ENCODE results near the gene MRTFB. TPM values are rescaled to one million over a fixed set of nuclear protein-coding genes. Genes with fewer than 3 reads are reported as not detected.

Gene MRTFB
- total and polyA plus RNA-seq, 2 of the 13 experiments (the other 11 are each of a cell fraction or from before 2014, with no cell fraction given): 11.4 to 14.0 TPM

- TF ChIP-seq TARDBP (CRISPR knock-in tag; IDR thresholded peaks at IDR 0.05) (peak; percentile 97), ZSCAN22 (CRISPR knock-in tag; IDR thresholded peaks at IDR 0.05) (peak; percentile 78), ZNF512 (CRISPR knock-in tag; IDR thresholded peaks at IDR 0.05) (no peak; the same call in 1 of the 2 replicates), KLF11 (CRISPR knock-in tag; IDR thresholded peaks at IDR 0.05) (peak; percentile 91), THAP11 (CRISPR knock-in tag; IDR thresholded peaks at IDR 0.05) (peak; percentile 87), PAX8 (CRISPR knock-in tag; IDR thresholded peaks at IDR 0.05; ENCODE audit: borderline replicate concordance) (peak; percentile 99), ZNF598 (CRISPR knock-in tag; IDR thresholded peaks at IDR 0.05; ENCODE audit: borderline replicate concordance) (peak; percentile 86; the same call in 1 of the 2 replicates), ZNF879 (CRISPR knock-in tag; IDR thresholded peaks at IDR 0.05) (no peak), TBP (CRISPR knock-in tag; IDR thresholded peaks at IDR 0.05) (peak; percentile 99), ZFP37 (CRISPR knock-in tag; IDR thresholded peaks at IDR 0.05; ENCODE audit: borderline replicate concordance) (peak; percentile 93), ZNF160 (CRISPR knock-in tag; IDR thresholded peaks at IDR 0.05) (peak; percentile 93), SRSF1 (optimal IDR thresholded peaks at IDR 0.05; ENCODE audit: low read depth, low read length) (peak; percentile 67), ZNF713 (CRISPR knock-in tag; IDR thresholded peaks at IDR 0.05) (peak; percentile 76), TOE1 (CRISPR knock-in tag; IDR thresholded peaks at IDR 0.05) (peak; percentile 96), HMGXB4 (CRISPR knock-in tag; IDR thresholded peaks at IDR 0.05; ENCODE audit: borderline replicate concordance in 1 of 2, low read depth in 1 of 2) (peak; percentile 100)
- TF ChIP-seq, protein P1, sequence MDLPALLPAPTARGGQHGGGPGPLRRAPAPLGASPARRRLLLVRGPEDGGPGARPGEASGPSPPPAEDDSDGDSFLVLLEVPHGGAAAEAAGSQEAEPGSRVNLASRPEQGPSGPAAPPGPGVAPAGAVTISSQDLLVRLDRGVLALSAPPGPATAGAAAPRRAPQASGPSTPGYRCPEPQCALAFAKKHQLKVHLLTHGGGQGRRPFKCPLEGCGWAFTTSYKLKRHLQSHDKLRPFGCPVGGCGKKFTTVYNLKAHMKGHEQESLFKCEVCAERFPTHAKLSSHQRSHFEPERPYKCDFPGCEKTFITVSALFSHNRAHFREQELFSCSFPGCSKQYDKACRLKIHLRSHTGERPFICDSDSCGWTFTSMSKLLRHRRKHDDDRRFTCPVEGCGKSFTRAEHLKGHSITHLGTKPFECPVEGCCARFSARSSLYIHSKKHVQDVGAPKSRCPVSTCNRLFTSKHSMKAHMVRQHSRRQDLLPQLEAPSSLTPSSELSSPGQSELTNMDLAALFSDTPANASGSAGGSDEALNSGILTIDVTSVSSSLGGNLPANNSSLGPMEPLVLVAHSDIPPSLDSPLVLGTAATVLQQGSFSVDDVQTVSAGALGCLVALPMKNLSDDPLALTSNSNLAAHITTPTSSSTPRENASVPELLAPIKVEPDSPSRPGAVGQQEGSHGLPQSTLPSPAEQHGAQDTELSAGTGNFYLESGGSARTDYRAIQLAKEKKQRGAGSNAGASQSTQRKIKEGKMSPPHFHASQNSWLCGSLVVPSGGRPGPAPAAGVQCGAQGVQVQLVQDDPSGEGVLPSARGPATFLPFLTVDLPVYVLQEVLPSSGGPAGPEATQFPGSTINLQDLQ (CRISPR knock-in tag; IDR thresholded peaks at IDR 0.05): peak; percentile 93
- TF ChIP-seq, protein P2, sequence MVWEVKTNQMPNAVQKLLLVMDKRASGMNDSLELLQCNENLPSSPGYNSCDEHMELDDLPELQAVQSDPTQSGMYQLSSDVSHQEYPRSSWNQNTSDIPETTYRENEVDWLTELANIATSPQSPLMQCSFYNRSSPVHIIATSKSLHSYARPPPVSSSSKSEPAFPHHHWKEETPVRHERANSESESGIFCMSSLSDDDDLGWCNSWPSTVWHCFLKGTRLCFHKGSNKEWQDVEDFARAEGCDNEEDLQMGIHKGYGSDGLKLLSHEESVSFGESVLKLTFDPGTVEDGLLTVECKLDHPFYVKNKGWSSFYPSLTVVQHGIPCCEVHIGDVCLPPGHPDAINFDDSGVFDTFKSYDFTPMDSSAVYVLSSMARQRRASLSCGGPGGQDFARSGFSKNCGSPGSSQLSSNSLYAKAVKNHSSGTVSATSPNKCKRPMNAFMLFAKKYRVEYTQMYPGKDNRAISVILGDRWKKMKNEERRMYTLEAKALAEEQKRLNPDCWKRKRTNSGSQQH (CRISPR knock-in tag; IDR thresholded peaks at IDR 0.05; ENCODE audit: low read depth): peak; percentile 86; the same call in 1 of the 2 replicates
- TF ChIP-seq, protein P3, sequence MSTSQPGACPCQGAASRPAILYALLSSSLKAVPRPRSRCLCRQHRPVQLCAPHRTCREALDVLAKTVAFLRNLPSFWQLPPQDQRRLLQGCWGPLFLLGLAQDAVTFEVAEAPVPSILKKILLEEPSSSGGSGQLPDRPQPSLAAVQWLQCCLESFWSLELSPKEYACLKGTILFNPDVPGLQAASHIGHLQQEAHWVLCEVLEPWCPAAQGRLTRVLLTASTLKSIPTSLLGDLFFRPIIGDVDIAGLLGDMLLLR (CRISPR knock-in tag; IDR thresholded peaks at IDR 0.05): no peak; the same call in none of the 2 replicates
- TF ChIP-seq, protein P4, sequence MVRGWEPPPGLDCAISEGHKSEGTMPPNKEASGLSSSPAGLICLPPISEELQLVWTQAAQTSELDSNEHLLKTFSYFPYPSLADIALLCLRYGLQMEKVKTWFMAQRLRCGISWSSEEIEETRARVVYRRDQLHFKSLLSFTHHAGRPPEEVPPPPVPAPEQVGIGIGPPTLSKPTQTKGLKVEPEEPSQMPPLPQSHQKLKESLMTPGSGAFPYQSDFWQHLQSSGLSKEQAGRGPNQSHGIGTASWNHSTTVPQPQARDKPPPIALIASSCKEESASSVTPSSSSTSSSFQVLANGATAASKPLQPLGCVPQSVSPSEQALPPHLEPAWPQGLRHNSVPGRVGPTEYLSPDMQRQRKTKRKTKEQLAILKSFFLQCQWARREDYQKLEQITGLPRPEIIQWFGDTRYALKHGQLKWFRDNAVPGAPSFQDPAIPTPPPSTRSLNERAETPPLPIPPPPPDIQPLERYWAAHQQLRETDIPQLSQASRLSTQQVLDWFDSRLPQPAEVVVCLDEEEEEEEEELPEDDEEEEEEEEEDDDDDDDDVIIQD (CRISPR knock-in tag; IDR thresholded peaks at IDR 0.05; ENCODE audit: low read depth): peak; percentile 85
These were observed 214.6 kb downstream of the MRTFB start (continued) for GRCh38 chr16:14285513-14286367.

All from HepG2 (cell line).